Erythroblast (primary cell): ENCODE data around the gene RENBP.

Source experiments
- DNase-seq, 2 experiments: peaks; one replicate each; lab custom pipeline; 2025; lab: John Stamatoyannopoulos, UW
- GATA1 ChIP-seq: IDR thresholded peaks from 2 replicates; pipeline ENCODE4 v1.6.1; 2011; ENCODE audit warnings: low read depth, mild to moderate bottlenecking, control low read depth, low read length, moderate library complexity
- POLR2A ChIP-seq: IDR thresholded peaks from 2 replicates; pipeline ENCODE4 v1.6.1; 2011; ENCODE audit warnings: mild to moderate bottlenecking, low read length

Gene RENBP

GRCh38 chrX:153941336-153942252, 2.8 kb downstream of the RENBP start:
- peak; percentile 27 to 35 for DNase-seq
- TF ChIP-seq POLR2A (no peak), GATA1 (no peak)

- TF ChIP-seq POLR2A = no peak
- TF ChIP-seq GATA1 = no peak
- no peak for DNase-seq
Measured at GRCh38 chrX:153939573-153939972, 4.9 kb downstream of the RENBP start.

GRCh38 chrX:153938226-153938786, 6.1 kb downstream of the RENBP start:
- no peak for TF ChIP-seq GATA1
- TF ChIP-seq POLR2A = no peak
- no peak for DNase-seq

- TF ChIP-seq GATA1 (no peak), POLR2A (no peak)
- no peak for DNase-seq
Measured at GRCh38 chrX:153937056-153937455, 7.4 kb downstream of the RENBP start.

GRCh38 chrX:153935326-153935851, 9.1 kb downstream of the RENBP start:
- TF ChIP-seq GATA1 (no peak), POLR2A (no peak)
- peak in 1 of 2 experiments; percentile 31 for DNase-seq

- DNase-seq = peak; percentile 81 to 86
Measured at GRCh38 chrX:153934762-153935325, 9.6 kb downstream of the RENBP start, which contains the start of gene NAA10. Gene NAA10, minus strand, starts transcription at chrX:153935037. Its CDS starts 133 bp downstream, at chrX:153934904.

GRCh38 chrX:153934148-153934761, 10.2 kb downstream of the RENBP start:
- TF ChIP-seq POLR2A (no peak), GATA1 (no peak)
- peak; percentile 28 to 49 for DNase-seq

More at GRCh38 chrX:153934762-153935325, 9.6 kb downstream of the RENBP start, which contains the start of gene NAA10:
- TF ChIP-seq GATA1 (no peak), POLR2A (peak; percentile 56)

GRCh38 chrX:153933748-153934147, 10.7 kb downstream of the RENBP start:
- DNase-seq = no peak
- no peak for TF ChIP-seq GATA1
- no peak for TF ChIP-seq POLR2A

GRCh38 chrX:153932220-153932915, 12.1 kb downstream of the RENBP start:
- DNase-seq = no peak
- no peak for TF ChIP-seq POLR2A
- no peak for TF ChIP-seq GATA1

- TF ChIP-seq GATA1 = no peak
- no peak for TF ChIP-seq POLR2A
- no peak for DNase-seq
Measured at GRCh38 chrX:153931748-153932147, 12.7 kb downstream of the RENBP start.

- DNase-seq = no peak
- TF ChIP-seq GATA1 (no peak), POLR2A (no peak)
Measured at GRCh38 chrX:153931151-153931550, 13.3 kb downstream of the RENBP start.

GRCh38 chrX:153930011-153930910, 14.2 kb downstream of the RENBP start:
- no peak for DNase-seq
- TF ChIP-seq GATA1 (no peak), POLR2A (no peak)
